Occipital lobe (tissue), 2 donors: ENCODE data around the gene DNAJC12. TPM values are rescaled to one million over a fixed set of nuclear protein-coding genes. Genes with fewer than 3 reads are reported as not detected.
"Not testable (repeated sequence)": the region's sequence is repeated elsewhere in the genome, so short reads cannot be mapped to it uniquely, and the experiment has no call there.

Experiments
- DNase-seq: peaks from one replicate; lab custom pipeline; 2025; lab: John Stamatoyannopoulos, UW
- total RNA-seq: library from RNA; depleted of rRNA; stranded (reverse); fragments of >200 nt; gene quantifications from one replicate; pipeline ENCODE4 v1.2.3, GENCODE V29; 2014

Gene DNAJC12
- total RNA-seq, 1 donor from 2014 or later: 1.7 TPM

GRCh38 chr10:67839951-67840350 lies 2.0 kb upstream of the DNAJC12 start:
- no peak for DNase-seq

GRCh38 chr10:67839511-67839910 lies 1.5 kb upstream of the DNAJC12 start:
- DNase-seq: not testable (repeated sequence)

- DNase-seq: no peak
These were observed 1.0 kb downstream of the DNAJC12 start for GRCh38 chr10:67836972-67837371.

GRCh38 chr10:67836488-67836887 lies 1.5 kb downstream of the DNAJC12 start:
- DNase-seq: no peak

GRCh38 chr10:67835541-67836394 lies 2.2 kb downstream of the DNAJC12 start:
- not testable (repeated sequence) for DNase-seq

- no peak for DNase-seq
These were observed 3.6 kb downstream of the DNAJC12 start for GRCh38 chr10:67834375-67834774.

- no peak for DNase-seq
These were observed 10.2 kb downstream of the DNAJC12 start for GRCh38 chr10:67827811-67828210.

- no peak for DNase-seq
These were observed 18.2 kb downstream of the DNAJC12 start for GRCh38 chr10:67819768-67820204.

- DNase-seq: no peak
These were observed 19.7 kb downstream of the DNAJC12 start for GRCh38 chr10:67818323-67818722.

- no peak for DNase-seq
These were observed 21.3 kb downstream of the DNAJC12 start for GRCh38 chr10:67816719-67817118.

GRCh38 chr10:67815571-67816059 lies 22.4 kb downstream of the DNAJC12 start:
- DNase-seq: no peak

- no peak for DNase-seq
These were observed 26.0 kb downstream of the DNAJC12 start for GRCh38 chr10:67812007-67812406.

- no peak for DNase-seq
These were observed 28.9 kb downstream of the DNAJC12 start for GRCh38 chr10:67809107-67809506.

- no peak for DNase-seq
These were observed 29.3 kb downstream of the DNAJC12 start for GRCh38 chr10:67808704-67809103.

- no peak for DNase-seq
These were observed 30.0 kb downstream of the DNAJC12 start for GRCh38 chr10:67807855-67808456.

- no peak for DNase-seq
These were observed 33.7 kb downstream of the DNAJC12 start for GRCh38 chr10:67804395-67804678.

- DNase-seq: no peak
These were observed 34.2 kb downstream of the DNAJC12 start for GRCh38 chr10:67803588-67804394.

GRCh38 chr10:67802767-67803538 lies 35.0 kb downstream of the DNAJC12 start:
- no peak for DNase-seq

- DNase-seq: no peak
These were observed 36.9 kb downstream of the DNAJC12 start for GRCh38 chr10:67801118-67801517.

- no peak for DNase-seq
These were observed 43.0 kb downstream of the DNAJC12 start for GRCh38 chr10:67794909-67795460.

GRCh38 chr10:67794256-67794655 lies 43.7 kb downstream of the DNAJC12 start:
- DNase-seq: no peak
